Measurements from ENCODE around the gene ZNF410. TPM values are rescaled to one million over a fixed set of nuclear protein-coding genes. Genes with fewer than 3 reads are reported as not detected.
A peak's percentile ranks its signal among the peaks of the same experiment; 100 is the strongest.

ZNF410 gene
- total RNA-seq, 2 donors from 2014 or later, result 55.0 to 61.4 TPM

DNA sequence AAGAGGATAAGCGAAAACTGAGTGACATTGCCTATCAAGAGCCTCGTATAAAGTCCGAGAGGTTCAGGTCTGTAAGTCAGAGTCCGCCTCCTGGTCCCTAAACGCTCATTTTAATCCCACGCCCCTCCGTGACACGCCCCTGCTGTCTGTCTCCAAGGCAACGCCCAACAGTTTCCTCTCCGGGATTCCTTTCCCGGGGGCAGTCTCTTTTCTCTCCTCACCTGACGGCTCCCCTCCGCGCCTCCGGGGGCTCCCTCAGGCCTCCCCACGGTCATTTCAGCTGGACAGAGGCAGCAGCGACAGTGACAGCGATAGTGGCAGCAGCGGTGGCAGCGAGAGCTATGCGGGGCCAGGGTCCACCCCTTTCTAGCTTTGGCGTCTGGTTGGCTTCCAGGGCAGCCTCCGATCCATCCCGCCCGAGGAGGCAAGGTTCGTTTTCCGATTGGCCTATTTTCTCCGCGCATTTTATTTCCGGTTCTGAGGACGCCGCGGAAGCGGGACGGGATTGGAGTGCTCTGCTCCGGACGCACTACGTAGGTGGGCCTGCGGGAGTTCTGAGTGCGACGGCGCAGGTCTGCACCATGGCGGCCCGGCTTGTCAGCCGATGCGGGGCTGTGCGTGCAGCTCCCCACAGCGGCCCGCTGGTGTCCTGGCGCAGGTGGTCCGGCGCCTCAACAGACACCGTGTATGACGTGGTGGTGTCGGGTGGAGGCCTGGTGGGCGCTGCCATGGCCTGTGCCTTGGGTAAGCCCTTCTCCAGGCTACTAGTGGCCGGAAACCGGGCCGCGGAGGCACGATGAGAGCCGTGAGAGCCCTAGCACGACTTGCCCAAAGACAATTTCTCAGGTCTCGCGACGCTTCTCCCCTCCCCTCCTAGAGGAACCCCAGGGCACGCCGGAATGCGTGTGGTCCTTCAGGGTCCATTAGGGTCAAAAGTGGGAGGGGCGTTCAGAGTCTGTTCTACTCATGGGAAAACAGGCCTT lies 63.4 kb downstream of the ZNF410 start, which contains the start of the genes COQ6 and FAM161B:
Gene COQ6 (plus strand): TSS at position 551 of the 983 bp plus-strand sequence. CDS start 31 bp downstream, at position 582.
Gene FAM161B (minus strand): TSS at position 343 of the 983 bp plus-strand sequence. CDS start 68 bp downstream, at position 275.
- H3K4me1 ChIP-seq (ENCODE audit: control insufficient read depth in 1 of 2, low read depth in 2 of 2), result peaks cover 9 to 18% of the 10 kb centered on the region in 2 donors
- H3K36me3 ChIP-seq, result peaks cover 12% of the 10 kb centered on the region
- H3K27me3 ChIP-seq (replicated peaks; ENCODE audit: insufficient read depth), result no peaks in the 10 kb centered on the region
- peak within 1 kb of the TSS; percentile 85 to 96 for H3K27ac ChIP-seq
- H3K9me3 ChIP-seq, result no peaks in the 10 kb centered on the region
- TF ChIP-seq, protein P1, sequence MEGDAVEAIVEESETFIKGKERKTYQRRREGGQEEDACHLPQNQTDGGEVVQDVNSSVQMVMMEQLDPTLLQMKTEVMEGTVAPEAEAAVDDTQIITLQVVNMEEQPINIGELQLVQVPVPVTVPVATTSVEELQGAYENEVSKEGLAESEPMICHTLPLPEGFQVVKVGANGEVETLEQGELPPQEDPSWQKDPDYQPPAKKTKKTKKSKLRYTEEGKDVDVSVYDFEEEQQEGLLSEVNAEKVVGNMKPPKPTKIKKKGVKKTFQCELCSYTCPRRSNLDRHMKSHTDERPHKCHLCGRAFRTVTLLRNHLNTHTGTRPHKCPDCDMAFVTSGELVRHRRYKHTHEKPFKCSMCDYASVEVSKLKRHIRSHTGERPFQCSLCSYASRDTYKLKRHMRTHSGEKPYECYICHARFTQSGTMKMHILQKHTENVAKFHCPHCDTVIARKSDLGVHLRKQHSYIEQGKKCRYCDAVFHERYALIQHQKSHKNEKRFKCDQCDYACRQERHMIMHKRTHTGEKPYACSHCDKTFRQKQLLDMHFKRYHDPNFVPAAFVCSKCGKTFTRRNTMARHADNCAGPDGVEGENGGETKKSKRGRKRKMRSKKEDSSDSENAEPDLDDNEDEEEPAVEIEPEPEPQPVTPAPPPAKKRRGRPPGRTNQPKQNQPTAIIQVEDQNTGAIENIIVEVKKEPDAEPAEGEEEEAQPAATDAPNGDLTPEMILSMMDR (IDR thresholded peaks at IDR 0.05), result no peak
- peak within 1 kb of the TSS; percentile 94 for H3K4me3 ChIP-seq
- DNase-seq (ENCODE audit: low spot score), result peak; percentile 90
- peak; percentile 95 for ATAC-seq (ENCODE audit: insufficient number of reproducible peaks, low FRiP score, low read depth)

DNA sequence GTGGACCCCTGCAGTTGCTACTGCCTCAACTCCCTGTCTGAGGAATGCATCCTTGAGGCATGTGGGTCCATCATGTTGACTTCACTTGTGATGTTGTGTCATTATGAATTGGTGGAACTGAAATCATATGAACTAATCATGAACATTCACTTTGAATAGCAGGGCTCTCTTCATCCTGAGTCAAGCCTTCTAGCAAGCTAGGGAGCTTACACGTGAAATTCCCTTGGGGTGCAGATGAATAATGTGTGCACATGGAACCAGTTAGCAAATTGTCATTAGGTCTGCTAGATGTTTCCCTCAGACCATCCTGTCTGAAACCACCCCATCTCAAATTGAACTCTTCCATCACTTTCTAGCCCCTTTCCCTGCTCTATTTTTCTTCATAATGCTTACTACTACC lies 67.1 kb downstream of the ZNF410 start:
- no peak for DNase-seq (ENCODE audit: low spot score)
- H3K27me3 ChIP-seq (replicated peaks; ENCODE audit: insufficient read depth), result no peaks in the 10 kb centered on the region
- H3K9me3 ChIP-seq, result no peaks in the 10 kb centered on the region
- TF ChIP-seq, protein P1 (IDR thresholded peaks at IDR 0.05), result no peak
- H3K4me1 ChIP-seq (ENCODE audit: control insufficient read depth in 1 of 2, low read depth in 2 of 2), result peaks cover 9 to 18% of the 10 kb centered on the region in 2 donors
- H3K4me3 ChIP-seq, result no peak overlapping the region
- H3K36me3 ChIP-seq, result peaks cover 37% of the 10 kb centered on the region
- ATAC-seq (ENCODE audit: insufficient number of reproducible peaks, low FRiP score, low read depth), result no peak
- H3K27ac ChIP-seq, result no peak overlapping the region

GRCh38 chr14:73955674-73956073 lies 69.0 kb downstream of the ZNF410 start:
- no peak overlapping the region for H3K4me3 ChIP-seq
- H3K9me3 ChIP-seq, result no peaks in the 10 kb centered on the region
- no peak for DNase-seq (ENCODE audit: low spot score)
- H3K27ac ChIP-seq, result no peak overlapping the region
- peaks cover 56% of the 10 kb centered on the region for H3K36me3 ChIP-seq
- H3K4me1 ChIP-seq (ENCODE audit: control insufficient read depth in 1 of 2, low read depth in 2 of 2), result peaks cover 7 to 9% of the 10 kb centered on the region in 2 donors
- no peaks in the 10 kb centered on the region for H3K27me3 ChIP-seq (replicated peaks; ENCODE audit: insufficient read depth)
- ATAC-seq (ENCODE audit: insufficient number of reproducible peaks, low FRiP score, low read depth), result no peak
- TF ChIP-seq, protein P1 (IDR thresholded peaks at IDR 0.05), result no peak

DNA sequence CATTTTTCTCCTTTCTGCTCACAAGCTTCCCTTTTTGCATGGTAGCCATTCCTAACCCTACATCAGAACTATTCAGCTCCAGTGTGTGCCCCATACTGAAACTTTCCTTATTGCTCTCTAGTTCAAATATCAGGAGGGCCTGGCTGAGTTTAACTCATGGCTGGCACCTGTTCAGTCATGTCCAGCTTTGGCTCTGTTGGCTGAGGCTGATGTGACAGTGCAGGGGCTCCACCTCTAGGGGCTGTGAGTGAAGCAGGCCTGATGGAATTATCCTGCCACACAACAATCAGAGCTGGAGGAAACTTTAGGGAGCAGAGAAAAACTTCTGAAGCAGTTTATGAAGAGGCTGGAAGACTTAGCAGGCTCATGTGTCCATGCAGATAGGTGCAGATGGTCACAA lies 71.9 kb downstream of the ZNF410 start:
- TF ChIP-seq, protein P1 (IDR thresholded peaks at IDR 0.05), result no peak
- ATAC-seq (ENCODE audit: insufficient number of reproducible peaks, low FRiP score, low read depth) (no peak), DNase-seq (ENCODE audit: low spot score) (no peak)
- no peak overlapping the region for H3K27ac ChIP-seq
- H3K9me3 ChIP-seq, result no peaks in the 10 kb centered on the region
- no peaks in the 10 kb centered on the region for H3K4me1 ChIP-seq (ENCODE audit: control insufficient read depth in 1 of 2, low read depth in 2 of 2)
- peaks cover 68% of the 10 kb centered on the region for H3K36me3 ChIP-seq
- no peak overlapping the region for H3K4me3 ChIP-seq
- H3K27me3 ChIP-seq (replicated peaks; ENCODE audit: insufficient read depth), result no peaks in the 10 kb centered on the region

GRCh38 chr14:73961192-73961591 lies 74.5 kb downstream of the ZNF410 start:
- Histone ChIP-seq H3K27me3 (replicated peaks; ENCODE audit: insufficient read depth) (no peaks in the 10 kb centered on the region), H3K36me3 (peaks cover 57% of the 10 kb centered on the region), H3K9me3 (no peaks in the 10 kb centered on the region), H3K4me1 (ENCODE audit: control insufficient read depth in 1 of 2, low read depth in 2 of 2) (no peaks in the 10 kb centered on the region), H3K27ac (no peak overlapping the region), H3K4me3 (no peak overlapping the region)
- TF ChIP-seq, protein P1 (IDR thresholded peaks at IDR 0.05), result no peak
- no peak for DNase-seq (ENCODE audit: low spot score)
- ATAC-seq (ENCODE audit: insufficient number of reproducible peaks, low FRiP score, low read depth), result no peak
